Measurements from ENCODE around the gene BOD1L2. TPM values are rescaled to one million over a fixed set of nuclear protein-coding genes. Genes with fewer than 3 reads are reported as not detected.

Gene BOD1L2
- total RNA-seq, 2 experiments from 2014 or later: not detected

GRCh38 chr18:57148263-57148662, 1.4 kb downstream of the BOD1L2 start:
- Histone ChIP-seq H3K79me2 (ENCODE audit: insufficient read depth, low read depth, low read length) (no peaks in the 10 kb centered on the region), H3K9me2 (ENCODE audit: insufficient read depth, low read length) (no peaks in the 10 kb centered on the region), H3K4me1 (ENCODE audit: insufficient read depth, low read length, poor library complexity, severe bottlenecking) (no peaks in the 10 kb centered on the region), H4K20me1 (ENCODE audit: insufficient read depth, low read length) (no peaks in the 10 kb centered on the region), H3K4me3 (ENCODE audit: low read depth, low read length, poor library complexity, severe bottlenecking) (no peak overlapping the region), H3K36me3 (ENCODE audit: insufficient read depth, low read length) (no peaks in the 10 kb centered on the region), H3K27ac (ENCODE audit: low read depth, low read length, poor library complexity, severe bottlenecking) (no peak overlapping the region), H2AFZ (ENCODE audit: low read length) (no peak overlapping the region), H3K9me3 (ENCODE audit: low read length) (no peaks in the 10 kb centered on the region), H3K4me2 (ENCODE audit: low read length) (no peak overlapping the region)
- no peak for TF ChIP-seq EZH2phosphoT487 (IDR thresholded peaks at IDR 0.05; ENCODE audit: borderline replicate concordance, low read depth, low read length)
- TF ChIP-seq, protein P1, sequence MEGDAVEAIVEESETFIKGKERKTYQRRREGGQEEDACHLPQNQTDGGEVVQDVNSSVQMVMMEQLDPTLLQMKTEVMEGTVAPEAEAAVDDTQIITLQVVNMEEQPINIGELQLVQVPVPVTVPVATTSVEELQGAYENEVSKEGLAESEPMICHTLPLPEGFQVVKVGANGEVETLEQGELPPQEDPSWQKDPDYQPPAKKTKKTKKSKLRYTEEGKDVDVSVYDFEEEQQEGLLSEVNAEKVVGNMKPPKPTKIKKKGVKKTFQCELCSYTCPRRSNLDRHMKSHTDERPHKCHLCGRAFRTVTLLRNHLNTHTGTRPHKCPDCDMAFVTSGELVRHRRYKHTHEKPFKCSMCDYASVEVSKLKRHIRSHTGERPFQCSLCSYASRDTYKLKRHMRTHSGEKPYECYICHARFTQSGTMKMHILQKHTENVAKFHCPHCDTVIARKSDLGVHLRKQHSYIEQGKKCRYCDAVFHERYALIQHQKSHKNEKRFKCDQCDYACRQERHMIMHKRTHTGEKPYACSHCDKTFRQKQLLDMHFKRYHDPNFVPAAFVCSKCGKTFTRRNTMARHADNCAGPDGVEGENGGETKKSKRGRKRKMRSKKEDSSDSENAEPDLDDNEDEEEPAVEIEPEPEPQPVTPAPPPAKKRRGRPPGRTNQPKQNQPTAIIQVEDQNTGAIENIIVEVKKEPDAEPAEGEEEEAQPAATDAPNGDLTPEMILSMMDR (conservative IDR thresholded peaks at IDR 0.05; ENCODE audit: low read length): no peak
- ChIA-PET CTCF (ENCODE audit: unreplicated experiment) (no interaction called here), POLR2A (interaction anchor here (1.0 kb wide), 1 partner anchor 278 kb away, joined by 5 read pairs; no protein-coding TSS in a partner anchor)
- no TSS peak for BruUV-seq (replicated peaks)
- intact Hi-C loops (cut with micrococcal nuclease; ENCODE audit: unreplicated experiment): no loop called here
- DNase-seq (ENCODE audit: low spot score): no peak

GRCh38 chr18:57149051-57149450, 2.2 kb downstream of the BOD1L2 start:
- ChIA-PET CTCF (ENCODE audit: unreplicated experiment) (no interaction called here), POLR2A (interaction anchor here (1.0 kb wide), 1 partner anchor 277 kb away, joined by 5 read pairs; no protein-coding TSS in a partner anchor)
- Histone ChIP-seq H2AFZ (ENCODE audit: low read length) (no peak overlapping the region), H3K36me3 (ENCODE audit: insufficient read depth, low read length) (no peaks in the 10 kb centered on the region), H3K27ac (ENCODE audit: low read depth, low read length, poor library complexity, severe bottlenecking) (no peak overlapping the region), H3K4me1 (ENCODE audit: insufficient read depth, low read length, poor library complexity, severe bottlenecking) (no peaks in the 10 kb centered on the region), H4K20me1 (ENCODE audit: insufficient read depth, low read length) (no peaks in the 10 kb centered on the region), H3K9me2 (ENCODE audit: insufficient read depth, low read length) (no peaks in the 10 kb centered on the region), H3K4me3 (ENCODE audit: low read depth, low read length, poor library complexity, severe bottlenecking) (no peak overlapping the region), H3K79me2 (ENCODE audit: insufficient read depth, low read depth, low read length) (no peaks in the 10 kb centered on the region), H3K9me3 (ENCODE audit: low read length) (no peaks in the 10 kb centered on the region), H3K4me2 (ENCODE audit: low read length) (no peak overlapping the region)
- intact Hi-C loops (cut with micrococcal nuclease; ENCODE audit: unreplicated experiment): no loop called here
- no TSS peak for BruUV-seq (replicated peaks)
- TF ChIP-seq EZH2phosphoT487 (IDR thresholded peaks at IDR 0.05; ENCODE audit: borderline replicate concordance, low read depth, low read length): no peak
- TF ChIP-seq, protein P1 (conservative IDR thresholded peaks at IDR 0.05; ENCODE audit: low read length): no peak
- DNase-seq (ENCODE audit: low spot score): no peak

DNA sequence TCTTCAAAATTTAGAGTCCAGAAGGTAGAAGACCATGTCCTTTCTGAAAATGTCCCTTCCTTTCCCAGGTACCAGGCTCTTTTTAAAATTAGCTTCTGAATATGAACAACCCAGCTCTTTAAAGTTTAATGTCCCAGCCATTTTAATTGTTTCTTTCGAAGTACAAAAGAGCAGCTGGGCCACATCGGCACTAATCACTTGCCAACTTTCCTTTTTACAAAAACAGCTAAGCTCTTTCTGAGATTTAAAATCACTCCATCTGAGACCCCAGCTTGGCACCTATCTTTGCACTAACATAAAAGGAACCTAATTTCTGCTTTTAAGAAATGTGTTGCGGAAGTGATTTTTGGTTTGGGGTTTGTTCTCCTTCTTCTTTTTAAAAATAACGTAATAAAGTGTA, 2.6 kb downstream of the BOD1L2 start:
- intact Hi-C loops (cut with micrococcal nuclease; ENCODE audit: unreplicated experiment): no loop called here
- Histone ChIP-seq H3K4me3 (ENCODE audit: low read depth, low read length, poor library complexity, severe bottlenecking) (no peak overlapping the region), H3K4me1 (ENCODE audit: insufficient read depth, low read length, poor library complexity, severe bottlenecking) (no peaks in the 10 kb centered on the region), H3K79me2 (ENCODE audit: insufficient read depth, low read depth, low read length) (no peaks in the 10 kb centered on the region), H2AFZ (ENCODE audit: low read length) (no peak overlapping the region), H3K4me2 (ENCODE audit: low read length) (no peak overlapping the region), H3K27ac (ENCODE audit: low read depth, low read length, poor library complexity, severe bottlenecking) (no peak overlapping the region), H3K36me3 (ENCODE audit: insufficient read depth, low read length) (no peaks in the 10 kb centered on the region), H3K9me2 (ENCODE audit: insufficient read depth, low read length) (no peaks in the 10 kb centered on the region), H3K9me3 (ENCODE audit: low read length) (no peaks in the 10 kb centered on the region), H4K20me1 (ENCODE audit: insufficient read depth, low read length) (no peaks in the 10 kb centered on the region)
- ChIA-PET POLR2A (no interaction called here), CTCF (ENCODE audit: unreplicated experiment) (no interaction called here)
- DNase-seq (ENCODE audit: low spot score): no peak
- TF ChIP-seq EZH2phosphoT487 (IDR thresholded peaks at IDR 0.05; ENCODE audit: borderline replicate concordance, low read depth, low read length): no peak
- TF ChIP-seq, protein P1 (conservative IDR thresholded peaks at IDR 0.05; ENCODE audit: low read length): no peak
- BruUV-seq (replicated peaks): no TSS peak
